CD14-positive monocyte (primary cell): ENCODE measurements around the gene ABHD16B. TPM values are rescaled to one million over a fixed set of nuclear protein-coding genes. Genes with fewer than 3 reads are reported as not detected.

Source experiments
- DNase-seq, 3 donors: peaks; one replicate each; pipeline ENCODE4 v3.0.0-alpha.2; 2011 to 2022
- H2AFZ ChIP-seq: 2 replicates; pipeline ENCODE4 v1.6.0; 2012; ENCODE audit warnings: mild to moderate bottlenecking, low read depth, low read length, inconsistent platforms; ENCODE audit not compliant: insufficient read depth, poor library complexity, severe bottlenecking
- H3K27ac ChIP-seq, 2 donors: 1 replicate in 1 of 2; 2 replicates in 1 of 2; pipeline ENCODE4 v1.5.1; 2012 to 2013; ENCODE audit warnings: low read length in 2 of 2, control low read depth in 1 of 2, inconsistent platforms in 1 of 2, low read depth in 1 of 2, mild to moderate bottlenecking in 1 of 2
- H3K27me3 ChIP-seq, 2 donors: one replicate each; pipeline versions ENCODE4 v1.6.0 to v1.6.1; 2011 to 2013; ENCODE audit warnings: low read length in 2 of 2; ENCODE audit not compliant: control insufficient read depth in 2 of 2, insufficient read depth in 2 of 2
- H3K36me3 ChIP-seq, 2 donors: replicated peaks in 1 of 2; 1 replicate in 1 of 2; 2 replicates in 1 of 2; pipeline versions ENCODE4 v1.5.1 to v1.6.1; 2012 to 2013; ENCODE audit warnings: low read length in 2 of 2, control low read depth in 1 of 2, inconsistent platforms in 1 of 2, mild to moderate bottlenecking in 1 of 2; ENCODE audit not compliant: insufficient read depth in 2 of 2, control insufficient read depth in 1 of 2
- H3K4me1 ChIP-seq, 2 donors: 1 replicate in 1 of 2; 2 replicates in 1 of 2; pipeline versions ENCODE4 v1.5.1 to v1.6.1; 2012 to 2013; ENCODE audit warnings: low read length in 2 of 2, control low read depth in 1 of 2, inconsistent platforms in 1 of 2, mild to moderate bottlenecking in 1 of 2, moderate library complexity in 1 of 2; ENCODE audit not compliant: insufficient read depth in 2 of 2, control insufficient read depth in 1 of 2
- H3K4me2 ChIP-seq: replicated peaks from 2 replicates; pipeline ENCODE3; 2012; ENCODE audit warnings: low read length, moderate library complexity, mild to moderate bottlenecking; ENCODE audit not compliant: poor library complexity, severe bottlenecking; ENCODE audit errors: extremely low read depth
- H3K4me3 ChIP-seq, 3 experiments: fragments of 200-600 bp in 1 of 3; sonication (generic) in 1 of 3; replicated peaks in 1 of 3; 1 replicate in 2 of 3; 2 replicates in 1 of 3; pipeline ENCODE4 v1.5.1; 2011 to 2013; ENCODE audit warnings: low read length in 3 of 3, mild to moderate bottlenecking in 3 of 3, control low read depth in 2 of 3, low read depth in 2 of 3, inconsistent platforms in 1 of 3, moderate library complexity in 1 of 3
- H3K79me2 ChIP-seq: 2 replicates; pipeline ENCODE4 v1.6.0; 2012; ENCODE audit warnings: mild to moderate bottlenecking, control low read depth, inconsistent platforms, low read length, moderate library complexity; ENCODE audit not compliant: insufficient read depth
- H3K9ac ChIP-seq: 2 replicates; pipeline ENCODE4 v1.6.0; 2017; ENCODE audit warnings: low read length, mild to moderate bottlenecking; ENCODE audit not compliant: insufficient read depth, poor library complexity, severe bottlenecking
- H3K9me3 ChIP-seq, 2 donors: replicated peaks in 1 of 2; 1 replicate in 1 of 2; 2 replicates in 1 of 2; pipeline versions ENCODE4 v1.5.1 to v1.6.1; 2012 to 2013; ENCODE audit warnings: low read length in 2 of 2, control low read depth in 1 of 2; ENCODE audit not compliant: control insufficient read depth in 1 of 2, insufficient read depth in 1 of 2
- H4K20me1 ChIP-seq: 2 replicates; pipeline ENCODE4 v1.6.0; 2012; ENCODE audit warnings: mild to moderate bottlenecking, low read length, control low read depth, moderate library complexity; ENCODE audit not compliant: insufficient read depth
- H3K27ac Mint-ChIP-seq, 7 donors: one replicate each; pipeline ENCODE4 v1.8.0; 2020; ENCODE audit warnings: mild to moderate bottlenecking in 7 of 7, mixed read lengths in 7 of 7, moderate library complexity in 6 of 7, inconsistent platforms in 2 of 7
- H3K27me3 Mint-ChIP-seq, 3 donors: one replicate each; pipeline ENCODE4 v1.8.0; 2021 to 2022; ENCODE audit warnings: low read depth in 3 of 3, mild to moderate bottlenecking in 3 of 3, mixed read lengths in 3 of 3, moderate library complexity in 3 of 3, inconsistent platforms in 1 of 3
- H3K36me3 Mint-ChIP-seq, 2 donors: one replicate each; pipeline ENCODE4 v1.8.0; 2020; ENCODE audit warnings: mixed read lengths in 2 of 2, inconsistent platforms in 1 of 2, mild to moderate bottlenecking in 1 of 2
- H3K4me1 Mint-ChIP-seq: one replicate; pipeline ENCODE4 v1.8.0; 2020; ENCODE audit warnings: mild to moderate bottlenecking, mixed read lengths
- H3K4me3 Mint-ChIP-seq, 2 donors: one replicate each; pipeline ENCODE4 v1.8.0; 2020; ENCODE audit warnings: mild to moderate bottlenecking in 2 of 2, mixed read lengths in 2 of 2, moderate library complexity in 1 of 2
- H3K9me3 Mint-ChIP-seq, 7 donors: one replicate each; pipeline ENCODE4 v1.8.0; 2020 to 2022; ENCODE audit warnings: mixed read lengths in 7 of 7, mild to moderate bottlenecking in 6 of 7, moderate library complexity in 6 of 7, inconsistent platforms in 2 of 7
- WGBS: methylation state at CpG from one replicate; pipeline ENCODE4 v1.1.5; 2013; ENCODE audit warnings: missing lambda C conversion rate; ENCODE audit not compliant: insufficient coverage; 5-methylcytosine and 5-hydroxymethylcytosine counted together
- intact Hi-C, 2 donors: fragments of 100-400 bp; cut with micrococcal nuclease; formaldehyde crosslinking; loops; one replicate each; pipeline versions ENCODE4 v1.15.0 to v1.15.1; 2023
- polyA plus RNA-seq, 3 donors: library from polyadenylated mRNA; depleted of rRNA in 1 of 3; unstranded in 2 of 3; stranded (reverse) in 1 of 3; fragments of 300-500 nt in 2 of 3; fragments of >200 nt in 1 of 3; fragmentation: Illumina TruSeq in 2 of 3; gene quantifications; 1 replicate in 2 of 3; 2 replicates in 1 of 3; pipeline ENCODE4 v1.2.3, GENCODE V29; 2012 to 2021
- TF ChIP-seq, protein P1 (sequence below): fragments of 200-600 bp; IDR thresholded peaks from one replicate; pipeline ENCODE4 v1.8.0; 2022; ENCODE audit warnings: antibody characterized with exemption, mild to moderate bottlenecking

The ABHD16B gene
- polyA plus RNA-seq, 3 donors: not detected

DNA sequence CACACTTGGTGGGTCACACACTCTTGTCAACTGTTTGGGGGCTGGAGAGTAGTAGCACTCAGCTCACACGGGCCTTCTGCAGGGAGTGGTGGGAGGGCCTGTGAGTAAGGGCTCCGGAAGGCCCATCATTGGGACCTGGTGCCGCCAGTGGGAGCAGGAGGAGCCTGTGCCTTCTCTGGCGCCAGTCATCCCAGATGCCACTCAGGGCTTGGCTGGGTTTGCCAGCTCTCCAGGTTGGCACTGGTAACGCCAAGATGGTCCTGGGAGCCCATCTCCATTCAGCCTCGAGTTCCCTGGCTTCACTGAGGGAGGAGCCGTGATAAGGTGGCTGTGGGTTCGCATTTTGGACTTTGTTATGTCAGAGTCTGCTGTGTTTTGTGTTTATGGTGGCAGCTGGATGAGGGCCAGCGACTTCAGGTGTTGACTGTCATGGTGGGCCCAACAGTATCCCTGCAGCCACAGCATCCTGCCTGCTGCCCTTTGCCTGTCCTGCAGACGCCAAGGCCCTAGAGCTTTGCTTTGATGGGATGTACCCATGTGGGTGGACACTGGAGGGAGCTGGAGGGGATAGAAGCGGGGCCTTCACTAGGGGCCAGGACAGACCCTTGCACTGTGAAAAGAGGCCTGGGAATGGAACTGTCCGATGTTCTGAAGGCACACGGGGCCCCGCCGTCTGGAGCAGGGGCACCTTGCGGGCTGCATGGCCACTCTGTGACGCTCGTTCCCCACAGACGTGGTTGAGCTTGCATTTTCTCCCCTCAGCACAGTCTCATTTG is 20.3 kb downstream of the ABHD16B start:
- no peak overlapping the region for H3K27ac ChIP-seq
- H2AFZ ChIP-seq: no peak overlapping the region
- no peak overlapping the region for H3K9ac ChIP-seq
- H3K27me3 ChIP-seq: no peaks in the 10 kb centered on the region
- peaks cover 80 to 93% of the 10 kb centered on the region in 2 donors for H3K36me3 ChIP-seq
- intact Hi-C loops: no loop called here
- H4K20me1 ChIP-seq: peaks cover 95% of the 10 kb centered on the region
- no peak for DNase-seq
- Mint-ChIP-seq H3K9me3 (peaks cover 0 to 2% (median 0%) of the 10 kb centered on the region in 7 donors), H3K36me3 (peaks cover 72 to 92% of the 10 kb centered on the region in 2 donors), H3K4me3 (no peak overlapping the region), H3K4me1 (peaks cover 18% of the 10 kb centered on the region), H3K27me3 (peaks cover 0 to 1% (median 1%) of the 10 kb centered on the region in 3 donors), H3K27ac (peak overlapping the region in 1 of 7 donors; percentile 2)
- 99% methylated on average over 19 of the region's 19 CpGs for WGBS
- no peak overlapping the region for H3K4me2 ChIP-seq
- H3K79me2 ChIP-seq: peaks cover 82% of the 10 kb centered on the region
- TF ChIP-seq, protein P1, sequence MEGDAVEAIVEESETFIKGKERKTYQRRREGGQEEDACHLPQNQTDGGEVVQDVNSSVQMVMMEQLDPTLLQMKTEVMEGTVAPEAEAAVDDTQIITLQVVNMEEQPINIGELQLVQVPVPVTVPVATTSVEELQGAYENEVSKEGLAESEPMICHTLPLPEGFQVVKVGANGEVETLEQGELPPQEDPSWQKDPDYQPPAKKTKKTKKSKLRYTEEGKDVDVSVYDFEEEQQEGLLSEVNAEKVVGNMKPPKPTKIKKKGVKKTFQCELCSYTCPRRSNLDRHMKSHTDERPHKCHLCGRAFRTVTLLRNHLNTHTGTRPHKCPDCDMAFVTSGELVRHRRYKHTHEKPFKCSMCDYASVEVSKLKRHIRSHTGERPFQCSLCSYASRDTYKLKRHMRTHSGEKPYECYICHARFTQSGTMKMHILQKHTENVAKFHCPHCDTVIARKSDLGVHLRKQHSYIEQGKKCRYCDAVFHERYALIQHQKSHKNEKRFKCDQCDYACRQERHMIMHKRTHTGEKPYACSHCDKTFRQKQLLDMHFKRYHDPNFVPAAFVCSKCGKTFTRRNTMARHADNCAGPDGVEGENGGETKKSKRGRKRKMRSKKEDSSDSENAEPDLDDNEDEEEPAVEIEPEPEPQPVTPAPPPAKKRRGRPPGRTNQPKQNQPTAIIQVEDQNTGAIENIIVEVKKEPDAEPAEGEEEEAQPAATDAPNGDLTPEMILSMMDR: no peak
- H3K4me1 ChIP-seq: peaks cover 6 to 13% of the 10 kb centered on the region in 2 donors
- H3K4me3 ChIP-seq: no peak overlapping the region
- no peaks in the 10 kb centered on the region for H3K9me3 ChIP-seq

DNA sequence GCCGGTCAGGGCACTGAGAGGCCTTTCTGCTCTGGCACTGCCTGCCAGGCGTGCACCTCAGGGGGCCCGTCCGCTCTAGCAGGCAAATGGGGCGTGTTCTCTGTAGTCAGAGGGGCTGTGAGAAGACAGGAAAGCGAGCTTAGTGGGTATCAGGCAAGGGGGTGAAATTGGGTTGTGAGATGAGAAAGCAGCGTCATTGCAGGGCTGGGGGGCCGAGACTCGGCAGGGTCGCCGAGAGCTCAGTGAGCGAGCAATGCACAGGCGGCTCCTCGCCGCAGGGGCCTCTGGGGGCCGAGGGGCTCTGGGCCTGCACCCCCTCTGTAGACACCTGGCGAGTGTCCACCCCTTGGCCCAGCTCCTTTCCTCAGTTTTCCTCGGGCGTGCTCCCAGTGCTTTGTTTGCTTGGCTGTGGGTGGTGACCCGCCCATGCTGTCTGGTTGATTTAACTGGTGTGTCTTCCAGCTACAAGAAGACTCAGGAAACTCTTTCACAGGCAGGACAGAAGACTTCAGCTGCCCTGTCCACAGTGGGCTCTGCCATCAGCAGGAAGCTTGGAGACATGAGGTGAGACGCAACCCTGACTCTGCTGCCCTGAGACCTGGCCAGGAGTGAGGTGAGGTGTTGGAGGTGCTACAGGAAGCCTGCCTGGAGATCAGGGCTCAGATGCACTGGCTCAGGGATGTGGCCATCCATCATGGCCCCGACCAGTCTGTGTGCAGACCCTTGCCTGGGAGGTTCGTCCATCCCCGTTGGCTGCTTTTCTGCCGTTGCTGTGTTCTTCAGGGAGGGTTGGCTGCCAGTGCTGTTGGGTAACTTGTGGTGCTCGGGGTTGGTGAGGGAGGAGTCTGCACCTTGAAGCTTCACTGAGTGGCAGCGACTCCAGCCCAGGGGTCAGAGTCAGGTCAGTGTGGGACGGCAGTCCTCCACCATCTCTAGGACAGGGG is 21.2 kb downstream of the ABHD16B start:
- Histone ChIP-seq H3K4me1 (peaks cover 3 to 9% of the 10 kb centered on the region in 2 donors), H3K27ac (no peak overlapping the region), H2AFZ (no peak overlapping the region), H3K9ac (no peak overlapping the region), H4K20me1 (peaks cover 95% of the 10 kb centered on the region), H3K79me2 (peaks cover 82% of the 10 kb centered on the region), H3K4me3 (no peak overlapping the region), H3K4me2 (no peak overlapping the region), H3K27me3 (no peaks in the 10 kb centered on the region), H3K36me3 (peaks cover 82 to 93% of the 10 kb centered on the region in 2 donors), H3K9me3 (no peaks in the 10 kb centered on the region)
- peaks cover 74 to 92% of the 10 kb centered on the region in 2 donors for H3K36me3 Mint-ChIP-seq
- H3K4me1 Mint-ChIP-seq: peaks cover 15% of the 10 kb centered on the region
- intact Hi-C loops: no loop called here
- H3K4me3 Mint-ChIP-seq: no peak overlapping the region
- peaks cover 0 to 2% (median 0%) of the 10 kb centered on the region in 7 donors for H3K9me3 Mint-ChIP-seq
- DNase-seq: no peak
- TF ChIP-seq, protein P1: no peak
- peaks cover 0 to 1% (median 1%) of the 10 kb centered on the region in 3 donors for H3K27me3 Mint-ChIP-seq
- 95% methylated on average over 24 of the region's 28 CpGs for whole genome bisulfite sequencing
- peak overlapping the region in 3 of 7 donors; percentile 3 to 59 (median 52) for H3K27ac Mint-ChIP-seq
